Left lung (tissue), 10 donors: Measurements from ENCODE around the gene CCDC142. TPM values are rescaled to one million over a fixed set of nuclear protein-coding genes. Genes with fewer than 3 reads are reported as not detected.

Experiments
- ATAC-seq: fragments of 200-7000 bp; cut with Tn5 transposase; one replicate; pipeline ENCODE4 v1.9.1; 2020; ENCODE audit warnings: moderate library complexity
- DNase-seq, 4 donors: peaks; one replicate each; pipeline ENCODE4 v3.0.0-alpha.2; 2013 to 2020
- H3K27ac ChIP-seq, 2 donors: fragments of 200-600 bp; sonication (generic) in 1 of 2; one replicate each; pipeline versions ENCODE4 v1.5.0 to v1.8.0; 2020 to 2021
- H3K27me3 ChIP-seq, 2 donors: fragments of 200-600 bp; sonication (generic) in 1 of 2; one replicate each; pipeline versions ENCODE4 v1.5.0 to v1.8.0; 2020 to 2021
- H3K36me3 ChIP-seq, 2 donors: fragments of 200-600 bp; sonication (generic) in 1 of 2; one replicate each; pipeline versions ENCODE4 v1.5.0 to v1.8.0; 2020 to 2021
- H3K4me1 ChIP-seq, 2 donors: fragments of 200-600 bp; one replicate each; pipeline ENCODE4 v1.8.0; 2021
- H3K4me3 ChIP-seq, 2 donors: fragments of 200-600 bp; sonication (generic) in 1 of 2; one replicate each; pipeline versions ENCODE4 v1.5.0 to v1.8.0; 2020 to 2021; ENCODE audit warnings: mild to moderate bottlenecking in 1 of 2
- H3K9me3 ChIP-seq, 2 donors: fragments of 200-600 bp; sonication (generic) in 1 of 2; one replicate each; pipeline versions ENCODE4 v1.5.0 to v1.8.0; 2020 to 2021
- CTCF ChIP-seq, 2 donors: fragments of 200-600 bp; sonication (generic) in 1 of 2; IDR thresholded peaks; one replicate each; pipeline versions ENCODE4 v1.5.0 to v1.8.0; 2021; ENCODE audit warnings: antibody characterized with exemption in 2 of 2
- intact Hi-C, 2 donors: fragments of 100-400 bp; cut with DNase I; formaldehyde crosslinking; loops; one replicate each; pipeline versions ENCODE4 v1.11.2 to v1.14.2; 2022
- polyA plus RNA-seq, 6 donors: library from polyadenylated mRNA; unstranded; fragments of 120-200 nt; gene quantifications; one replicate each; pipeline ENCODE4 v1.2.1, GENCODE V29; 2013; ENCODE audit not compliant: insufficient read length in 6 of 6
- total RNA-seq, 2 donors: library from RNA; stranded (reverse); fragmentation: NEBNext Ultra II Directional; extraction: Animal tissue kit (Norgen Biotek cat#: 25700); gene quantifications; one replicate each; pipeline ENCODE4 v1.2.1, GENCODE V29; 2021
- donor health status: DM: no; HTN: yes; CAD: no.
- donor health status: DM: no; HTN: no; CAD: no.

CCDC142 gene
- total and polyA plus RNA-seq, 8 donors = 12.1 to 18.6 (median 17.3) TPM

GRCh38 chr2:74424995-74425406 lies 57.8 kb downstream of the CCDC142 start:
- H3K27ac ChIP-seq = no peak overlapping the region
- TF ChIP-seq CTCF (IDR thresholded peaks at IDR 0.05) = no peak
- no peak for ATAC-seq
- H3K4me1 ChIP-seq = peaks cover 4 to 17% of the 10 kb centered on the region in 2 donors
- H3K4me3 ChIP-seq = no peak overlapping the region
- H3K27me3 ChIP-seq = peaks cover 0 to 7% of the 10 kb centered on the region in 2 donors
- no peak for DNase-seq
- H3K36me3 ChIP-seq = peaks cover 0 to 54% of the 10 kb centered on the region in 2 donors
- intact Hi-C loops = no loop called here
- H3K9me3 ChIP-seq = no peaks in the 10 kb centered on the region

- ATAC-seq = no peak
- intact Hi-C loops = no loop called here
- peaks cover 4 to 17% of the 10 kb centered on the region in 2 donors for H3K4me1 ChIP-seq
Measured at GRCh38 chr2:74424139-74424992, 58.4 kb downstream of the CCDC142 start.

More at GRCh38 chr2:74424139-74424992, 58.4 kb downstream of the CCDC142 start:
- DNase-seq = no peak
- Histone ChIP-seq H3K27me3 (peaks cover 0 to 7% of the 10 kb centered on the region in 2 donors), H3K27ac (no peak overlapping the region), H3K4me3 (no peak overlapping the region), H3K9me3 (no peaks in the 10 kb centered on the region), H3K36me3 (peaks cover 0 to 47% of the 10 kb centered on the region in 2 donors)
- TF ChIP-seq CTCF (IDR thresholded peaks at IDR 0.05) = no peak

Other genes with a start within 250 kb of the CCDC142 start
- gene SLC4A5, start 139.6 kb downstream of the CCDC142 start, total RNA-seq = 1 to 10 TPM; 2.0 to 8.2 TPM
- gene SLC4A5, start 139.6 kb downstream of the CCDC142 start, polyA plus RNA-seq = 10 to 100 TPM in 2 of 6 donors, 1 to 10 TPM in 4; 6.6 to 13.8 (median 8.0) TPM
- gene DCTN1, start 102.7 kb downstream of the CCDC142 start, total RNA-seq = 100 to 1,000 TPM; 121 to 132 TPM
- 100 to 1,000 TPM; 139 to 162 (median 153) TPM for gene DCTN1, start 102.7 kb downstream of the CCDC142 start, polyA plus RNA-seq
- gene C2orf81, start 61.4 kb downstream of the CCDC142 start, total RNA-seq = 1 to 10 TPM; 2.8 to 3.4 TPM
- gene C2orf81, start 61.4 kb downstream of the CCDC142 start, polyA plus RNA-seq = 1 to 10 TPM; 4.4 to 5.7 (median 5.2) TPM
- 10 to 100 TPM in 1 of 2 donors, 1 to 10 TPM in 1; 9.2 to 17.7 TPM for gene WDR54, start 61.3 kb downstream of the CCDC142 start, total RNA-seq
- 10 to 100 TPM; 29.9 to 39.6 (median 36.9) TPM for gene WDR54, start 61.3 kb downstream of the CCDC142 start, polyA plus RNA-seq
- gene RTKN, start 41.1 kb downstream of the CCDC142 start, total RNA-seq = 10 to 100 TPM; 29.6 to 37.0 TPM
- gene RTKN, start 41.1 kb downstream of the CCDC142 start, polyA plus RNA-seq = 10 to 100 TPM; 42.0 to 59.5 (median 56.3) TPM
- gene INO80B, start 27.9 kb downstream of the CCDC142 start, total RNA-seq = 10 to 100 TPM; 23.8 to 27.1 TPM
- gene INO80B, start 27.9 kb downstream of the CCDC142 start, polyA plus RNA-seq = 10 to 100 TPM; 30.7 to 44.5 (median 35.0) TPM
- 10 to 100 TPM; 38.7 to 71.7 TPM for gene WBP1, start 24.6 kb downstream of the CCDC142 start, total RNA-seq
- gene WBP1, start 24.6 kb downstream of the CCDC142 start, polyA plus RNA-seq = 100 to 1,000 TPM; 102 to 122 (median 113) TPM
- gene MOGS, start 17.6 kb downstream of the CCDC142 start, total RNA-seq = 10 to 100 TPM; 67.6 to 69.6 TPM
- 10 to 100 TPM; 40.5 to 51.6 (median 44.8) TPM for gene MOGS, start 17.6 kb downstream of the CCDC142 start, polyA plus RNA-seq
- gene MRPL53, start 10.3 kb downstream of the CCDC142 start, total RNA-seq = 10 to 100 TPM; 69.5 to 73.6 TPM
- gene MRPL53, start 10.3 kb downstream of the CCDC142 start, polyA plus RNA-seq = 10 to 100 TPM; 33.5 to 57.8 (median 47.8) TPM
- gene TTC31, start 83 bp upstream of the CCDC142 start, total RNA-seq = 10 to 100 TPM; 22.1 to 27.0 TPM
- gene TTC31, start 83 bp upstream of the CCDC142 start, polyA plus RNA-seq = 10 to 100 TPM; 31.2 to 38.4 (median 34.2) TPM
- 1 to 10 TPM; 1.6 to 2.2 TPM for gene LBX2, start 16.6 kb upstream of the CCDC142 start, total RNA-seq
- under 1 TPM in 5 of 6 donors, not detected in 1; 0.14 to 0.86 (median 0.35) TPM for gene LBX2, start 16.6 kb upstream of the CCDC142 start, polyA plus RNA-seq
- 10 to 100 TPM; 27.1 to 33.6 TPM for gene PCGF1, start 24.7 kb upstream of the CCDC142 start, total RNA-seq
- 10 to 100 TPM; 20.4 to 27.1 (median 23.3) TPM for gene PCGF1, start 24.7 kb upstream of the CCDC142 start, polyA plus RNA-seq
- gene TLX2, start 31.5 kb upstream of the CCDC142 start, total RNA-seq = not detected
- under 1 TPM in 2 of 6 donors, not detected in 4; 0.08 TPM for gene TLX2, start 31.5 kb upstream of the CCDC142 start, polyA plus RNA-seq
- gene DQX1, start 43.2 kb upstream of the CCDC142 start, total RNA-seq = under 1 TPM; 0.24 to 0.26 TPM
- under 1 TPM; 0.13 to 0.54 (median 0.27) TPM for gene DQX1, start 43.2 kb upstream of the CCDC142 start, polyA plus RNA-seq
- 100 to 1,000 TPM; 110 to 132 TPM for gene AUP1, start 46.7 kb upstream of the CCDC142 start, total RNA-seq
- gene AUP1, start 46.7 kb upstream of the CCDC142 start, polyA plus RNA-seq = 100 to 1,000 TPM in 2 of 6 donors, 10 to 100 TPM in 4; 82.1 to 106 (median 91.0) TPM
- 10 to 100 TPM; 29.4 to 36.6 TPM for gene HTRA2, start 46.9 kb upstream of the CCDC142 start, total RNA-seq
- 10 to 100 TPM; 31.8 to 36.1 (median 33.9) TPM for gene HTRA2, start 46.9 kb upstream of the CCDC142 start, polyA plus RNA-seq
- gene LOXL3, start 70.9 kb upstream of the CCDC142 start, total RNA-seq = 10 to 100 TPM; 10.8 to 12.2 TPM
- 10 to 100 TPM in 2 of 6 donors, 1 to 10 TPM in 4; 8.4 to 10.7 (median 9.7) TPM for gene LOXL3, start 70.9 kb upstream of the CCDC142 start, polyA plus RNA-seq
- 10 to 100 TPM; 26.7 to 35.2 TPM for gene DOK1, start 71.7 kb upstream of the CCDC142 start, total RNA-seq
- gene DOK1, start 71.7 kb upstream of the CCDC142 start, polyA plus RNA-seq = 10 to 100 TPM in 2 of 6 donors, 1 to 10 TPM in 4; 8.7 to 12.3 (median 9.7) TPM
- gene M1AP, start 165.3 kb upstream of the CCDC142 start, total RNA-seq = 1 to 10 TPM in 1 of 2 donors, under 1 TPM in 1; 0.47 to 1.1 TPM
- gene M1AP, start 165.3 kb upstream of the CCDC142 start, polyA plus RNA-seq = 1 to 10 TPM in 1 of 6 donors, under 1 TPM in 5; 0.14 to 1.0 (median 0.23) TPM
- gene SEMA4F, start 171.2 kb upstream of the CCDC142 start, total RNA-seq = 10 to 100 TPM in 1 of 2 donors, 1 to 10 TPM in 1; 9.3 to 23.8 TPM
- gene SEMA4F, start 171.2 kb upstream of the CCDC142 start, polyA plus RNA-seq = 1 to 10 TPM; 6.0 to 8.7 (median 6.7) TPM